Stimulated activated CD8-positive, alpha-beta memory T cell treated with anti-CD3 and anti-CD28 coated beads, Interleukin-12 subunit alpha, Interleukin-12 subunit beta, amount 100 ng/mL, for 24 hours (primary cell): Measurements from ENCODE around the gene XXYLT1.
"Not testable (repeated sequence)": the region's sequence is repeated elsewhere in the genome, so short reads cannot be mapped to it uniquely, and the experiment has no call there.

ENCODE experiments used
- DNase-seq: peaks from one replicate; pipeline ENCODE4 v3.0.0-alpha.2; 2020; ENCODE audit errors: extremely low read depth

XXYLT1 gene

DNA sequence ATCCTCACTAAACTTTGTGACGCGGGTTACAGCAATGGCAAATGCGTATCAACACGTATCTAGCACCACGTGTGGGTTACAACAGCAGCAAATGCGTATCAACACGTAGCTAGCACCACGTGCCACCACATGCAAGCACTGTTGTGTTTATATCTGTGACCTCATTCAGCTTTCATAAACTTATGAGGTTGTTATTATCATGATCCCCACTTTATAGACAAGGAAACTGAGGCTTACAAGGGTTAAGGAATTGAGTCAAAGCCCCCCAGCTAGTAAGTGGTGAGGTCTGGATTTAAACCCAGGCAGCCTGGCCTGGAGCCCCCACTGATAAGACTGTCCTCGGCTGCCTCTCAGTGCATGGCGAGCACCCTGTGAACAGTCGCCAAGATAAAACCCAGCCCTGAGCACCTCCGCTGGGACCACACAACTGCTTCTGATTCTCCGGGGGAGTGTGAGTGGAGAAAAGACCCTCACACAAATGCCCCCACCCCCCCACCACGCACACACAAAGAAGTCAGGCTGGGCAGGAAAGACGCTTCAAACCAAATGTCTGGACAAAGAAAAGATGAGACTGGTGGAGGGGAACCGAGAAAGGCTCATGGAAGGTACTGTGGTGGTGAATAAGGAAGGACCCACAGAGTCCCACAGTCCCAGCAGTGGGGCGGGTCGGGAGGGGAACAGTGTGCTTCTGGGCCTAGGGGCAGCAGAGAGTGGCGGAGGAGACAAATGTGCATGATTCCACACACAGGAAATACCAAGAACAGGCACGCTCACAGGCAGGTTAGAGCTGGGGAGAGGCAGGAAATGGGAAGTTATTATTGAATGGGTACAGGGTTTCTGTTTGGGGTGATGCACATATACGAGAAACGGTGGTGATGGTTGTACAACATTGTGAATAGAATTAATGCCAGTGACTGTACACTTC lies 173.4 kb downstream of the XXYLT1 start:
- no peak for DNase-seq

DNA sequence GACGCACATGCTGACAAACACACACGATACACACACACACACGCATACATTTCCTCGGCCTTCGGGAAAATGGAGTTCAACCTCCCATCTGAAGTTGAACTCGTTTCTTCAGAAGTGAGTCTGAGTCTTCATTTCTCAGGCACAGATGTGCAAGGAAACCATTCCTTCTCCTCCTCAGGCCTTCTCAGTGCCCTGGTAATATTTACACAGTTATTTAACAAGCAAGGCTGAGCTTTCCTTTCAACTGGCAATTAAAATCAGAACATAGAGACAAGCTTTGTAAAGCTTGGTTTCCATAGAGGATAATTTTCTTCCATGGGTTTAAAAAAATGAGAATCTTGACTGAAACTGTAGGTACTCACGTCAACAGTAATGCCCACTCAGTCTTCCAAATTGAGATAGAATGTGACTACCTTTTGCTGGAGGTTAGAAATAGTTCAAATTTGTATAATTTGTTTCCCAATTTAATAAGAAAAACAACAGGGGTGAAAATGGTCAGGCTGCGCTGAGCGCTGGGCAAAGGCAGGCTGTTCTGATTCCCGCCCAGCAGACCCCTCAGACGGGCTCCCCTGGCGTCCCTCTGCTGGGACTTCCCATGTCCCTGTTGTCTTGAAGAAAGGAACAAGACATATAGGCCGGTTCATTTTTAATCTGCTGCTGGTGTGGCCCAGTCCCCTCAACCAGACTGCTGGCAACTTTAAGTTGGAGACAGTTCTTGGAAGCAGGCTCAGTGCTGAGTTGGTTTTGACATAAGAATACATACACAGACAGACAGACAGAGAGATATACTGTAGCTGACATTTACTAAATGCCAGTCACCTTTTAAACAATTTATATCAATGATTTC lies 174.3 kb downstream of the XXYLT1 start:
- DNase-seq, result no peak

DNA sequence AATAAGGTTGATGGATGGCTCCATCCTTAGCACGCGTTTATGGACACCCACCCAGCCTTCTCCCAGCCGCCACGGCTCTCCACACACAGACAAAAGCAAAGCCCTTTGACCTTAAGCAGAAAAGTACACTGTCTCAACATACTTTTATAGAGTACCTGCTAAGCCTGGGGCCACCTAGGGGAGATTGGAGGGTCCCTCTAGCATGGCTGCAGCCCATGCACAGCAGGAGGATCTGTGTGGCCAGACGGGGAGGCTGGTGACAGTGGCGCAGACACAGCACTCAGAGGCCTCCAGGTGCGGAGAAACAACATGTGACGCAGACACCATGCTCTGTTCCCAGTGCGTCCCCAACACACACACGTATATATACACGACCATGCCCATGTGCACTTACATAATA lies 174.9 kb downstream of the XXYLT1 start:
- no peak for DNase-seq

DNA sequence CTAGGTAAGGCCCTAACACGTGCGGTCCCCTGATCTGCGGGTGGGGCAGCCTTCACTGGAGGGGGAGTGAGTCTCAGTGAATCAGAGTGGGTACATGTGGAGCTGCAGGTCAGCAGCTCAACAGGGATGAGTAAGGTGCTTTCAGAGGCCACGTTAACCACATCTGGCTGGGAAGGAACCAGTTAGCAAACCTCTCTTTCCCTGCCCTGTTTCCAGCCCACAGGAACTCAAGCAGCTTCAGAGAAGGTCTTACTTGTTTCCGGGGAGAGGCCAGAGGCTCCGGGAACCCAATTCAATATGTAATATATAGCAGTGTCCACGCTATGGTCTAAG lies 175.3 kb downstream of the XXYLT1 start:
- DNase-seq, result no peak

DNA sequence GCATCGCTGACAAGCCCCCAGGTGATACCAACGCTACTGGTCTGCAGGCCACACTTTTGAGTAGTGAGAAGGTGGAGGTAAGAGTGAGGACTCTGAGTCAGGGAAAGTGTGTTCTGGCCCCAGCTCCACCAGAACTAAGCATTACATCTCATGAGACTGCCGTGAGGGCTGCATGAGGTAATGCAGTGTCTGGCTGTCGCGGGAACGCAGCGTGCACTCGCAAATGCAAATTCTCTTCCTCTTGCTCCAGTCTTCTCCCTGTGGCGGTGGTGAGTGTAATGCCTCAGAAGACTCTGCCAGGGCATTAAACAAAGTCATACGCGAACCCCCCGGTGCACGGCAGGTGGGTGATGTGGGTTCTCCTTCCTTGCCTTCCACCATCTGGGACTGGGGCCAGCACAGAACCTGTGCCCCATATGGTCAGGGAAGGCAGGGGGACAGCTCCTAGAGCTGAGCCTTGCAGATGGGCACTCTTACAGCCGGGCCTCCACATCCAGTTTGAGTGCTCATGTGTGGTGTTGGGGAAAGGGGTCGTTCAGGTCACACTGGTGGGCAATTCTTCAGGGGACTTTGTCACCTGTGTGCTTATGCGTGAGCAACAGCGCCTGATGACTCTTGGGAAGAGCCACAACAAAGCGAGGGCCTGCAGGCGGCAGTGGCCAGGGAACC lies 175.8 kb downstream of the XXYLT1 start:
- no peak for DNase-seq

DNA sequence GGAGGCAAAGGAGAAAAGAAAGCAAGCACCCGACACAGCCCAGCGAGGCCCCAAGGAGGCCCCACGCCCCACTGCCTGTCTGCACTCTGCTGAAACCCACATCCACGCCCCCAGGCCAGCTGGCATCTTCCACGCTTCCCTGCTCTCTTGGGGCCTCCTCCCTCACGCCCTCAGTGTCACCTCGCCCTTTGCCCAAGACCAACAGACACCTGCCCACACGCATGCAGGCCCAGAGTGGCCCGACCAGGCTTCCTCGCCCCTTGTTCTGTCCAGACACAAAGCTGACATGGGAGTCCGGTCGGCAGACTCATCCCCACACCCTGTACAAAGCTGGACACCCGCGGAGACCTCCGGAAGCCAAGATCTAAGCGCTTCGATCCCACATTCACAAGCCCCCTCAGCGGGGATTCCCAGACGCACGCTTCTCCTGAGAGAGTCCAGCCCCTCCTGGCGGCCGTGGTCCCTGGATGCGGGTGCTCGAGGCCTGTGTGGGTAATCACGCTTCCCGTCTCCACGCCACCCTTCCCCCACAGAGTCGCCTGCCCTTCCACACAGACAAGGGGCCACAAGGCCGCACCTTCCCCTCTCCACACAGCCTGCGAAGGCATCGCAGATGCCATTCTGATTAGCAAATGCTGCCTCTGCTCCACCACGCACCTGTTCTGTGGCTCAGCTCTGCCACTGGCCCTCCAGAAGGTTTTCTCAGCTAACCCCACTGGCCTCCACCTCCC lies 176.6 kb downstream of the XXYLT1 start:
- DNase-seq, result no peak

DNA sequence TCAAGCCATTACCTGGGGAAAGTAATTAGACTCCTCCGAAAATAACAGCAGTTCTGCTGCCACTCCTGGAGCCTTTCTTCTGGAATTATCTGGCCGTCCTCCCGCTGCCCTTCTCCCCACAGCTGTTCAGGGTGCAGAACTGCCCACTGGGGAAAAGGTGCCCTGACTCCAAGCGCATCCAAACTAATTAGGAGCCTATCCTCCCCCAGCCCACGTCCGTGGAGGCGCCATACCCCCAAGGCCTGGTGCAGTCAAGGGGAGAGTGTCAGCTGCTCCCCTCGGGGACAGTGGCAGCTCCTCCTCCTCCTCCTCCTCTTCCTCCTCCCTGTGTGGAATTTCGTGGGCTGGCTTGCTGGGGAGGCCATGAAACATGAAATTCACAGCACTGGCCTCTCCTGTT lies 177.2 kb downstream of the XXYLT1 start:
- no peak for DNase-seq

DNA sequence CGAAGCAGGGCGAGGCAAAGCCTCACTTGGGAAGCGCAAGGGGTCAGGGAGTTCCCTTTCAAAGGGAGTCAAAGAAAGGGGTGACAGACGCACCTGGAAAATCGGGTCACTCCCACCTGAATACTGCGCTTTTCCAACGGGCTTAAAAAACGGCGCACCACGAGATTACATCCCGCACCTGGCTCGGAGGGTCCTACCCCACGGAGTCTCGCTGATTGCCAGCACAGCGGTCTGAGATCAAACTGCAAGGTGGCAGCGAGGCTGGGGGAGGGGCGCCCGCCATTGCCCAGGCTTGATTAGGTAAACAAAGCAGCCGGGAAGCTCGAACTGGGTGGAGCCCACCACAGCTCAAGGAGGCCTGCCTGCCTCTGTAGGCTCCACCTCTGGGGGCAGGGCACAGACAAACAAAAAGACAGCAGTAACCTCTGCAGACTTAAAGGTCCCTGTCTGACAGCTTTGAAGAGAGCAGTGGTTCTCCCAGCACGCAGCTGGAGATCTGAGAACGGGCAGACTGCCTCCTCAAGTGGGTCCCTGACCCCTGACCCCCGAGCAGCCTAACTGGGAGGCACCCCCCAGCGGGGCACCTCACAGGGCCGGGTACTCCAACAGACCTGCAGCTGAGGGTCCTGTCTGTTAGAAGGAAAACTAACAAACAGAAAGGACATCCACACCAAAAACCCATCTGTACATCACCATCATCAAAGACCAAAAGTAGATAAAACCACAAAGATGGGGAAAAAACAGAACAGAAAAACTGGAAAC lies 182.9 kb downstream of the XXYLT1 start:
- not testable (repeated sequence) for DNase-seq

DNA sequence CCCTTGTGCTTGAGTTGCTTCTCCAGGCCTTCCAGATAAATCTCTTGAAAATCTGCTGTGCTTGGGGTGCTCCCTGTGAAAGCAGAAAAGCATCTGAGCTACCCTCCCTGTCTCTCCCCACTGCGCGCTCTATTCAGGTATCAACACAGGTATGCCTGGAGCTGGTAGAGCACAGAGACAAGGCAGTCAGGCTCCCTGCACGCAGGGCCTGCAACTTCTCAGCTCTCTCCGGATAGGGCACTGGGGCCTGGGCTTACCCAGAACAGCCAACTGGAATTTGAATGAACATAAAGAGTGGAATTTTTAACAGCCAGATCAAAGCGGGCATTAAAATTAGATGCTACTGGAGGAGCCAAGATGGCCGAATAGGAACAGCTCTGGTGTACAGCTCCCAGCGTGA lies 183.6 kb downstream of the XXYLT1 start:
- no peak for DNase-seq

DNA sequence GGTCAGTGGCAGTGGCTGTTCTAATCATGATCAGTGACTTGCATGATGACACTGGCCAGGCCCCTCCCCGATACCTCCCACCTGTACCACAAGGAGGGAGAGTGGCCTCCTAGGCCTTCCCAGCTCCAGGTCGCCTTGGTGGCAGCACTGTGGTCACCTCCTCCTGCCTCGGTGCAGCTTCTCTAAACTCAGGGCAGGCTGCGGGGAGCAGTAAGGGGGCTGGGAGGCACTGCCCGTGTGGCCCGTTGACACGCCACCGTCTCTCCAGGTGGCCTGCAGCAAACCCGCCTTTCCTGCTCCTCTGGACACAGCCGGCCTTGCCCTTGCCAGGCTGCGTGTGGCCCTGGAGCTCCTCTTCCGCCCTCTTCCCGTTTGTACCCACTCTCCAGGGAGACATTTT lies 184.1 kb downstream of the XXYLT1 start:
- DNase-seq, result no peak

DNA sequence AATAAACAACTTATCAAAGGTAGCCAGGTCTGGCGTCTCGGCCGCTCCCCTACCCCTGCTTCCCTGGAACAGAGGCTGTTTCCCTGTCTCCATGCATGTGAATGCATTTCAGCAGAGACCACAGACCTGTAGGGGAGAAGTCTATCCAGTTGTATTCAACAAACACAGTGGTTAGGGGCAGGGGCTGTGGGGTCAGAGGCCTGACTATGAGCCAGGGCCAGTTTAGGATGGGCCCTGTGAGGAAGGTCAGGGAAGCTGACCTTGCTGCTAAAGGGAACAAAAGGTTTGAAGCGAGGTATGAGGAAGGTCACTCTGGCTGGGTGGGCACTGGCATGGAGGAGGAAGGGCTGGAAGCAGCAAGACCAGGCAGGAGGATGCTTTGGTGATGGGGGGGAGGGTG lies 184.6 kb downstream of the XXYLT1 start:
- DNase-seq, result no peak

DNA sequence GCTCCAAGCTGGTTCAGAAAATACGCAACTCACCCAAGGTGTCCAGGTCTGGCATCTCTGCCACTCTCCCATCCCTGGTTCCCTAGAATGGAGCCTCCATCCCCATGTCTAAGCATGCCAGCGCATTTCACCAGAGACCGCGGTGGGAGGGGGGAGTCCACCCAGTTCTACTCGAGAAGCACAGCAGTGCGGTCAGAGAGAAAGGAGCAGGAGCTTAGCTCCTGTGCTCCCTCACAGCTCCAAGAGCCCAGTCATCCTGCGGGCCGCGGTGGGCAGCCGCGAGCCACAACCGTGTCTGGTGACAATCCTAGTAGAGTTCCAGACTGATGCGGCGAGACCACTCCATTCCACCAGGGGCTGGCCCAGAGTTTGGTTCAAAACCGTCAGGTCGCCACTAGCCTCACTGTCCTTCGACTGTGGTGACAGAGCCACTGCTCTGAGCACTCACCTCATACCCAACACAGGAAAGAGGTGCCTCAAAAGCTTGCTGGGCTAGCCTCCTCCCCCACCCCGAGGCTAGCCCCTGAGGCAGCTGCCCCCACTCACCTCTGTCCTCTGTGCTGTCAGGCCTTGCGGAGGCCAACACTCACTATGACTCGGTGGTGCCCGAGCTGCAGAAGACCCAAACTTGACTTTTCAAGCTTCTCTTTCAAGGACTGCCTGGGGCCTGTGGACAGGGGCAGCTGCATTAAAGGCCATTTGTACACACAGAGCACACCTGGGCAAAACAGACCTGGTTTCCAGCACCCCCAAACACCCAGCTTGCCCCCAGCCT lies 185.4 kb downstream of the XXYLT1 start:
- DNase-seq, result no peak

DNA sequence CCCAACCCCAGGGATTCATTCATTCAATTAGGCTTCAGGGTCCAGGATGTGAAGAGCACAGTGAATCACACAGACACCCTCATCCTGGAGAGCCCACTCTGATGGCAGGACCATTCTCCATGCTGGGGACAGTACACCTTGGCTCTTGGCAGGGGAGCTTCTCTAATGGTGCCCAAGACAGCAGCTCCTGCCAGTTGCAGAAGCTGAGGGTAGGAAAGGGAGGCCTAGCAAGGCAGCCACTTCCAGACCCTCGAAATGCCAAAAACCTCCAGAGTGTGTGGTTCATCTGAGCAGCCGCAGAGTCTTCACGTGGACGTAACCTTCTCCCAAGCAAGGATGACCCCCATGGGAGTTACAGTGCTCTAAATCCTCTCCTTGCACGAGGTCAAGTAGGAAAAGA lies 186.2 kb downstream of the XXYLT1 start:
- DNase-seq, result no peak

DNA sequence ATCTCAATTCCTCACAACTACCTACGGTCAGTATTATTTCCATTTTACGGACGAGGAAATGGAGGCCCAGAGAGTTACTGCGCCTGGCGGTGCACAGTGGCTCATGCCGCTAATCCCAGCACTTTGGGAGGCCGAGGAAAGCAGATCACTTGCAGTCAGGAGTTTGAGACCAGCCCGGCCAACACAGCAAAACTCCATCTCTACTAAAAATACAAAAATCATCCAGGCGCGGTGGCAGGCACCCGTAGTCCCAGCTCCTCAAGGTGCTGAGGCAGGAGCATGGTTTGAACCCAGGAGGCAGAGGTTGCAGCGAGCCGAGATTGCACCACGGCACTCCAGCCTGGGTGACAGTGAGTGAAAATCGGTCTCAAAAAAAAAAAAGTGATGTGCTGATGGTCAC lies 187.3 kb downstream of the XXYLT1 start:
- DNase-seq, result no peak

DNA sequence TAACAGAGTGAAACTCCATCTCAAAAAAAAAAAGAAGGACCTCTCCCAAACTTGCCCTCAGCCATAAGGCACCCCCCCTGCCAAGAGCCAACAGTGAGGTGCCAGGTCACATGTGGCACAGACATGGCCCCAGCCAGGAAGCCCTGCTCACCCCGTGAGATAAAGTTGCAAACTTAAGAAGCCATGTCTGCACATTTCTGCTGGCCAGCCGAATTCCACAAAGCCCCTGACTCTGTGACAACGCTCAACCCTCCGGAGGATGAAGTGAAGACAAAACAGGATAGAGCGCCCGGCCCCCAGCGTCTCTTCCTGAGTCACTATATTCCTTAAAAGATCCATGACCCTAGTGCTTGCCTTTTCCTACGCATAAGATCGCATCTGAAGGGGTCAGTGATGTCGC lies 188.1 kb downstream of the XXYLT1 start:
- DNase-seq, result no peak

DNA sequence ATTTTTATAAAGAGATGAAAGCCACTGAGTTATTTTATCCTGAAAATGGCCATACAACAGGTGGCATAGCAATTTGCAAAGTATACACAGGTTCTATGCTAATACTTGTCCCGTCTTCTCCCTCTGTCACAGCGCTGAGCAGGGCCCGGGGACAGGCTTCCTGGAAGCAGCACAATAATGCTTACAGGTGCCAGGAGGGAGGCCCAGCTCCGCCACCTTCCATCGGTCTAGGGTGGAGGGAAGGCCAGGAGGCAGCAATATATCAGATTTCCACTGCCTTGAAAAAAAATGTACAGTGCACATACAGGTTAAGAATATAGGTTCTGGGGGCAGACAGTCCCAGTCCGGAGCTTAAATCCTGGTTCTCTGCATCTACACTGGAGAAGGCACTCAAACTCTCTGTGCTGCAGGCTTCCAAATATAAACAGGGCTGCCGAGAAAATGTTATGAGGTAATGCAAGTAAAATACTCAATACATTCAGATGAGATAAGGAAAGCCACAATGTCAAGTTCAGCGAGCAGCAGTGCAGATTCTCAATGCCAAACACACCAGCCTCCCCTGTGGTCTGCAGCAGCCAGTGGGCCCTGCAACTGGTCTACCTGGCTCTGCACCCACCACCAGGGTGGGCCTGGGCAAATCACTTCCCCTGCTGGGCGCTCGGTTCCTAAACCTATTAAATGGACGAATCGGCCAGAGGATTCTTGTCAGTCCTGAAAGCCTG lies 189.6 kb downstream of the XXYLT1 start:
- no peak for DNase-seq

DNA sequence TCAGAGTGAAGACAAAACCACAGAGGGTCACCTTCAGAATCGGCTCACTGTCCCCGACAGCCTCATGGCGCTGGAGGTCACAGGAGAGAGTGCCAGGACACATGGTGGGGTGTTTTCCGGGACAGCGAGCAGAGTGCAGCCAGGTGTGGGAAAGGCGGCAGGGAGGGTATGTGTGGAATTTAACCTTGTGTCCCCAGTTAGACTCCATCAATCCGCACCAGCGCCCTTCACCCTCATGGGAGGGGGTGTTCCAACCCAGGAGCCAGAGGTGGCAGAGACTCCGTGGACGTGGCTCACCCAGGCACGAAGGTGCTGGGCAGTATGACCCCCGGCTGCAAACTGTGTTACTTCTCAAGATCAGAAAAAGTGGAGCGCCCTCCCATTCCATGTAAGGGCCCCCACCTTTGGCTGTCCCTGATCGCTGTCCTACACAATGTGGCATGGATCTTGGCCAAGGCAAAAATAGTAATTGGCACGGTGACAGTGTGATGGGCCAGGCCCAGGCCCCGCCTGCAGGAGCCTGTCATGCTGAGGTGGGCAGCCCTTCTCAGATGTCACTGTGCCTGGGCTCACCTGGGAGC lies 190.3 kb downstream of the XXYLT1 start:
- DNase-seq, result no peak

DNA sequence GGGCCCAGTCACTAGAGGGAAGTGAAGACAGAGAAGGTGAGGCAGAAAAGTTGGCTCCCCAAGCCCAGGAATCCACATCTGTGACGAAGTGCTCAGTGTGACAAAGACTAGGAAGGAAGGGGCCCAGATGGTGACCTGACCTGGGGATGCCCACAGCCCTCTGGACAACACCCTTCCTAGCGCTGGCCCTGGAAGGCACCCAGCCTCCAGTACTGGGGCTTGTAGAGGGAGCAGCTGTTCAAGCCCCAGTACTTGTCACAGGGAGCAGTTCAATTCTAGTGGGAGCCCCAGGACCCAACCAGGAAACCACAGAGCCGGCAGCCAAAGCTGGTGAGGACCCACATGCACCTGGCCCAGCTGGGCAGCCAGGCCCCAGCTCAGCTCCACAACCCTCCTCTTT lies 190.8 kb downstream of the XXYLT1 start:
- DNase-seq, result no peak

DNA sequence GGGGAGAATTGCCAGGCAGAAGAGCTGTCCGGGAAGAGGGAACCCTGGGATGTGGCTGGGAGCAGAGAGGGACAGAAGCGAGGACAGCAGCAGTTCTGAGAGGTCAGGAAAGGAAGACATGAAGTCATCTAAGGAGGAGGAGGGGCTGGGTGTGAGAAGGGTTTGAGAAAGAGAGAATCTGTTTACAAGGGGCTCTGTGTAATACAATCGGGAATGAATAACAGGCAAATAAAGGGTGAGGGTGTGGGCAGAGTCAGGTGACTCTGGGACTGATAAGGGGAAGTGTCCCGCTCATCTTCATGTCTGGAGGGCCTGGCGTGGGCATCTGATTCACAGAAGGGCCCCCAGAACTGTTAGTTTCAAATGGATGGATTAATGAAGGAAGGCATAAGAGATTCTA lies 191.3 kb downstream of the XXYLT1 start:
- DNase-seq, result no peak
